ENCODE measurements around the gene POPDC2.
A peak's percentile ranks its signal among the peaks of the same experiment; 100 is the strongest.

Gene POPDC2, protein sequence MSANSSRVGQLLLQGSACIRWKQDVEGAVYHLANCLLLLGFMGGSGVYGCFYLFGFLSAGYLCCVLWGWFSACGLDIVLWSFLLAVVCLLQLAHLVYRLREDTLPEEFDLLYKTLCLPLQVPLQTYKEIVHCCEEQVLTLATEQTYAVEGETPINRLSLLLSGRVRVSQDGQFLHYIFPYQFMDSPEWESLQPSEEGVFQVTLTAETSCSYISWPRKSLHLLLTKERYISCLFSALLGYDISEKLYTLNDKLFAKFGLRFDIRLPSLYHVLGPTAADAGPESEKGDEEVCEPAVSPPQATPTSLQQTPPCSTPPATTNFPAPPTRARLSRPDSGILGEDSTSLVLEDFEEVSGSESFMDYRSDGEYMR

DNA sequence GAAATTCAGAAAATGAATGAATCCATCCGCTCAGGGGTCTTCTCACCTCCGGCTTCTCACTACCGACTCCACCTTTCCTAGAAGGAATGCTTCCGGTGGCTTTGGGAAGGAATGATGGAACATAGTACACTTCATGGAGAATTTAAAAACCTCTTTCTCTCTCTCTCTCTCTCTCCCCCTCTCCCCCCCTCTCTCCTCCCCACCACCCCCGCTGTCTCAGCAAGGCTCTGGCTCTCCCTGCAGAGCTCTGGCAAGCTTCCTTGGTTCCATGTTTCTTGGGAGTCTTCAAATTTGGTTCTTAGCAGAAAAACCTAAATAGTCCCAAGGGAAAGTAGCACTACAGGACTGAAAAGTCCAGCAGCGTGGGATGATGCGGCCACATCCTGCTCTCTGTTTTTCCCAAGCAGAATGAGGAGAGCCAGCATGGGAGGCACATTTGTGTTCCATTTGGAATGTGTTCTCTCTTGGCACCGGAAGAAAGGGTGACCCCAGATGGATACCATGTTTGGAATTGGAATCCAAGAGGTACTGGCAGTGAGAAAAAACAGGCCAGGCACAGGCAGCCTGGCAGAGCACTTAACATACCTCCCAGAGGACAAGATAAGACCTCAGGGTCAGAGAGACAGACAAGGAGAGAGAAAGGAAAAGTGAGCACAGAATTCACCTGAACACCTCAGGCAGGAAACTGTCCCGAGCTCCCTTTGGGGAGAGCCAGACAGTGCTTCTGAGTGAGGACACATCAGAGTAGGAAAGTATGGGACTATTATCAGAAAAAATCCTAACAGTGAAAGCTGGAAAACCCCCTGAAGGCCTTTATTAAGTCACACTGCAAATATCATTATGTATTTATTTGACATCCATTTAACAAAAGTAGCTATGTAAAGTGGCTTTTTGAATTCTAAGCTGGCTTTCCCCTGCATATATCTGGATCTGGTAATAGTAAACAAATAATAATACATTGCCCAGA lies at the start of gene POPDC2:
Gene POPDC2 (minus strand): TSS at position 116 of the 967 bp plus-strand sequence. CDS start 166 bp downstream, outside the sequence.
- Histone ChIP-seq H3K27ac (ENCODE audit: low read length) (no peak within 1 kb of the TSS), H3K36me3 (ENCODE audit: insufficient read depth, low read depth, low read length) (no peaks in the 10 kb centered on the region), H3K4me1 (ENCODE audit: insufficient read depth, low read length) (no peaks in the 10 kb centered on the region), H3K9ac (ENCODE audit: low read depth, low read length) (no peak within 1 kb of the TSS), H3K4me3 (ENCODE audit: low read length) (no peak within 1 kb of the TSS), H3K9me3 (ENCODE audit: insufficient read depth, low read depth, low read length) (no peaks in the 10 kb centered on the region), H3K27me3 (ENCODE audit: insufficient read depth, low read length) (no peaks in the 10 kb centered on the region)

GRCh38 chr3:119703820-119704531 lies 43.6 kb upstream of the POPDC2 start:
- Histone ChIP-seq H3K9ac (ENCODE audit: low read depth, low read length) (peak overlapping the region; percentile 46; the same call in 1 of the 2 replicates), H3K27ac (ENCODE audit: low read length) (no peak overlapping the region), H3K4me3 (ENCODE audit: low read length) (peak overlapping the region; percentile 80), H3K4me1 (ENCODE audit: insufficient read depth, low read length) (peaks cover 4% of the 10 kb centered on the region; the same call in 1 of the 2 replicates), H3K27me3 (ENCODE audit: insufficient read depth, low read length) (peaks cover 15% of the 10 kb centered on the region), H3K9me3 (ENCODE audit: insufficient read depth, low read depth, low read length) (no peaks in the 10 kb centered on the region), H3K36me3 (ENCODE audit: insufficient read depth, low read depth, low read length) (no peaks in the 10 kb centered on the region)

DNA sequence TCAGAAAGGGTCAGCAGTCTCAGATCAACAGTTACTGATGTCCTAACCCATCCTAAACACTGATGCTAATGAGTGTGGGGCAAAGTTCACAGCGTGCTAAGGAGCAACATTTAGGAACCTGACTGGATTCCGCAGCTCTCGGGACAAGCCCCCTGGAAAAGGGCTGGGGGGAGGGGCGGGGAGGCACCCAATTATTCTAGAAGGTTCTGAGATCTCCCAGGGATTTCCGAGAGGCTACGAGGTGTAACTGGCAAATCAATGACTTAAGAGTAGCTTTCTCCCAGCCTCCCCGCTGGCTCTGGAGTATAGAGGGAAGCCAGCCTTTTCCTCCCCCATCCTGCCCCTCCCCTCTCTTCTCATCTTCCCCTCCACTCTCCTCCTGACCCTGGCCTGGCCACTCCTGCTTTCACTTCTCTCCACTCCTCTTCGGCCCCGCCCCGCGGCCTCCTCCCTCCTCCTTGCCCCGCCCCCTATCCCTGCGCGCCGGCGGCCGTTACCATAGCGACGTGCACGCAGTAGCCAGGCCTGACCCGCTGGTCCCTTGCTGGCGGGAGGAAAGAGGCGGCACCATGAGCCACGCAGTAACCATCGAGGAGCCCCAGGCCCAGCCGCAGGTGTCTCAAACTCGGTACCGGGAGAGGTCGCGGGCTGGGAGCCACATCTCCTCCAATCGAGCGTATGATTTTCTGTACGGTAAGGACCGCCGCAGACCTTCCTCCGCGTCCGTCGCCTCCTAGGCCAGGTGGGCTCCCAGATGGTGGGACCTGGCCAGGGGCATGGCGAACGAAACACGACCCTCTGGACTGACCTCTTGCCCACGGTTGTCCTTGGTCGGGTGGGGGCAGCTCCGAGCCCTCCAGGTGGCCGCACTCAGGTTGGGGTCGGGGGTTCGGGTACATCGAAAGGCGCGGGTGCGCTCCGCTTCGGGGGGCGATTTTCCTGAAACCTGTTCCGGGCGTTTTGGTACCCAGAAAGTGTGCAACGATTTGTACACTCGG lies 42.4 kb upstream of the POPDC2 start, which contains the start of gene CFAP91:
Gene CFAP91 (plus strand): TSS at position 493 of the 998 bp plus-strand sequence. CDS start 77 bp downstream, at position 570.
- Histone ChIP-seq H3K4me1 (ENCODE audit: insufficient read depth, low read length) (peaks cover 4% of the 10 kb centered on the region; the same call in 1 of the 2 replicates), H3K27ac (ENCODE audit: low read length) (no peak within 1 kb of the TSS), H3K36me3 (ENCODE audit: insufficient read depth, low read depth, low read length) (no peaks in the 10 kb centered on the region), H3K27me3 (ENCODE audit: insufficient read depth, low read length) (peaks cover 15% of the 10 kb centered on the region), H3K9ac (ENCODE audit: low read depth, low read length) (peak within 1 kb of the TSS; percentile 56; the same call in 1 of the 2 replicates), H3K9me3 (ENCODE audit: insufficient read depth, low read depth, low read length) (no peaks in the 10 kb centered on the region), H3K4me3 (ENCODE audit: low read length) (peak within 1 kb of the TSS; percentile 80)

GRCh38 chr3:119700920-119701734 lies 40.7 kb upstream of the POPDC2 start:
- H3K4me1 ChIP-seq (ENCODE audit: insufficient read depth, low read length): peaks cover 4% of the 10 kb centered on the region; the same call in 1 of the 2 replicates
- no peak overlapping the region for H3K9ac ChIP-seq (ENCODE audit: low read depth, low read length)

DNA sequence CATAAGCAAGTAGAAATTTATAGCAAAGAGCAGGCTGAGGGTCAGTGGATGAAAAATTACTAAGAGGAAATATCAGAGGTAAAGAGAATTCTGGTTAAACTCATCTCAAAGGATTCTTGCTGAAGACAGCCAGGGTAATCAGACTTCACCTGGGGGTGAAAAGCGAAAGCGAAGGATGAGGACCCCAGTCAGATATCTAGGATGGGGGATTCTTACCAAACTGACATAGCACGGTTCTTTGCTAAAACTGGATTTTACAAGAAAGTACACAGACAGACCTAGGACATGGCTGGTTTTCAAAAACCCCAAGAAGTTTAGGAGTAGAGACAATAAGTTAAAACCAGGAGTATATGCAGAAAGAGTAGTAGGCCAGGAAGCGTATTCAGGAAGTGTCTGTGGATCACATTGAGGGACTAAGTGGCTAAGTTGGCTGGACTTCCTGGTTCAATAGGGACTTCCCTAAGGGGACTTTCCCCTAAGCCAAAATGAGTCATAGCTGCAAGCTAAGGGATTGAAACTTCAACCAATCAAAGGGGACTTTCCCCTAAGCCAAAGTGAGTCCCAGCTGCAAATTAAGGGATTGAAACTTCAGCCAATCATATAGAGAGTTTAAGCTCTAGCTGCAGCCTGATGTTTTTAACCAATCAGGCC lies 40.0 kb upstream of the POPDC2 start:
- H3K4me3 ChIP-seq (ENCODE audit: low read length): no peak overlapping the region
- no peaks in the 10 kb centered on the region for H3K36me3 ChIP-seq (ENCODE audit: insufficient read depth, low read depth, low read length)
- no peak overlapping the region for H3K9ac ChIP-seq (ENCODE audit: low read depth, low read length)
- H3K27me3 ChIP-seq (ENCODE audit: insufficient read depth, low read length): peaks cover 15% of the 10 kb centered on the region
- no peak overlapping the region for H3K27ac ChIP-seq (ENCODE audit: low read length)
- no peaks in the 10 kb centered on the region for H3K9me3 ChIP-seq (ENCODE audit: insufficient read depth, low read depth, low read length)
- peaks cover 4% of the 10 kb centered on the region; the same call in 1 of the 2 replicates for H3K4me1 ChIP-seq (ENCODE audit: insufficient read depth, low read length)

More at GRCh38 chr3:119700920-119701734, 40.7 kb upstream of the POPDC2 start:
- Histone ChIP-seq H3K9me3 (ENCODE audit: insufficient read depth, low read depth, low read length) (no peaks in the 10 kb centered on the region), H3K27ac (ENCODE audit: low read length) (no peak overlapping the region), H3K36me3 (ENCODE audit: insufficient read depth, low read depth, low read length) (no peaks in the 10 kb centered on the region), H3K4me3 (ENCODE audit: low read length) (no peak overlapping the region), H3K27me3 (ENCODE audit: insufficient read depth, low read length) (peaks cover 15% of the 10 kb centered on the region)

DNA sequence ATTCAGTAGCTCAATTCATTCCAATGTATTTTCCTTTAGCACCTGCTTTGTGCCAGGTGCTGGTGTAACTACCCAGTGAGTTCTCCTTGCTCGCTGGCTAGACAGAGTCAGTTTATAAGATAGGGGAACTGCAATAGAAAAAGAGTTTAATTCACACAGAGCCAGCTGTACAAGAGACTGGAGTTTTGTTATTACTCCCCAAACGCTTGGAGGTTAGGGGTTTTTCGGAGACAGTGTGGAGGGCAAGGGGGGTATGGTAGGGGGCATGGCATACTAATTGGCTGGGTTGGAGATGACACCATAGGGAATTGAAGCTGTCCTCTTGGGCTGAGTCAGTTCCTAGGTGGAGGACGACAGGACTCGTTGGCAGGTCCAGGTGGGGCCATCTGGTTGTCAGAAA lies 37.0 kb upstream of the POPDC2 start:
- peaks cover 4% of the 10 kb centered on the region; the same call in 1 of the 2 replicates for H3K4me1 ChIP-seq (ENCODE audit: insufficient read depth, low read length)
- no peaks in the 10 kb centered on the region for H3K27me3 ChIP-seq (ENCODE audit: insufficient read depth, low read length)
- no peak overlapping the region for H3K27ac ChIP-seq (ENCODE audit: low read length)
- no peak overlapping the region for H3K9ac ChIP-seq (ENCODE audit: low read depth, low read length)
- no peaks in the 10 kb centered on the region for H3K36me3 ChIP-seq (ENCODE audit: insufficient read depth, low read depth, low read length)
- H3K9me3 ChIP-seq (ENCODE audit: insufficient read depth, low read depth, low read length): no peaks in the 10 kb centered on the region
- no peak overlapping the region for H3K4me3 ChIP-seq (ENCODE audit: low read length)

- H3K4me1 ChIP-seq (ENCODE audit: insufficient read depth, low read length): no peaks in the 10 kb centered on the region
- H3K4me3 ChIP-seq (ENCODE audit: low read length): no peak overlapping the region
- no peak overlapping the region for H3K27ac ChIP-seq (ENCODE audit: low read length)
- H3K9me3 ChIP-seq (ENCODE audit: insufficient read depth, low read depth, low read length): no peaks in the 10 kb centered on the region
- no peak overlapping the region for H3K9ac ChIP-seq (ENCODE audit: low read depth, low read length)
- H3K36me3 ChIP-seq (ENCODE audit: insufficient read depth, low read depth, low read length): no peaks in the 10 kb centered on the region
- H3K27me3 ChIP-seq (ENCODE audit: insufficient read depth, low read length): no peaks in the 10 kb centered on the region
Observed at GRCh38 chr3:119695480-119695879, 35.1 kb upstream of the POPDC2 start.

DNA sequence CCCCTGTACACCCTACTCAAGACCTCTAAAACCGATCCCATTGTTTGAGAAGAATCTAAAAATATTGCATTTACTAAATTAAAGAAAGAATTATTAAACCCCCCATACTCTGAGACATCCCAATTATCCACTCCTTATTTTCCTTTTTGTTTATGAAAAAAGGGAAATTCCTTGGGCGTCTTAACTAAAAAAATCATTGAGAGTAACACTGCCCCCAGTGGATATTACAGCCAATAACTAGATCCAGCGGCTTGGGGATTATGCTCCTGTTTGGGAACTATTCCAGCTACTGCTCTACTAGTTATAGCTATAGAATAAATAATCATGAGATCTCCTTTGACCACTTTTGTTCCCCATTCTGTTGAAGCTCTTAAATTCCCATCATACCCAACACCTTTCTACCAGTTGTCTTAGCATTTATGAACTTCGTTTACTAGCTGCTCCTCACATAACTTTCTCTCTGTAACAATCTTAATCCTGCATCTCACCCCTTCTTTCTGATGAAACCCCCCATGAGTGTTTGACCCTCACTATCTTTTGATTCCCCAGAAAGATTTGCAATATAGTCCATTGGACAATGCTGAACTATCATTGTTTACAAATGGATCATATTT lies 29.8 kb upstream of the POPDC2 start:
- Histone ChIP-seq H3K4me1 (ENCODE audit: insufficient read depth, low read length) (no peaks in the 10 kb centered on the region), H3K36me3 (ENCODE audit: insufficient read depth, low read depth, low read length) (no peaks in the 10 kb centered on the region), H3K4me3 (ENCODE audit: low read length) (no peak overlapping the region), H3K9ac (ENCODE audit: low read depth, low read length) (no peak overlapping the region), H3K27me3 (ENCODE audit: insufficient read depth, low read length) (no peaks in the 10 kb centered on the region), H3K9me3 (ENCODE audit: insufficient read depth, low read depth, low read length) (peaks cover 7% of the 10 kb centered on the region), H3K27ac (ENCODE audit: low read length) (no peak overlapping the region)

GRCh38 chr3:119683421-119683820 lies 23.0 kb upstream of the POPDC2 start:
- Histone ChIP-seq H3K9me3 (ENCODE audit: insufficient read depth, low read depth, low read length) (peaks cover 7% of the 10 kb centered on the region), H3K27ac (ENCODE audit: low read length) (no peak overlapping the region), H3K36me3 (ENCODE audit: insufficient read depth, low read depth, low read length) (no peaks in the 10 kb centered on the region), H3K4me1 (ENCODE audit: insufficient read depth, low read length) (no peaks in the 10 kb centered on the region), H3K9ac (ENCODE audit: low read depth, low read length) (no peak overlapping the region), H3K4me3 (ENCODE audit: low read length) (no peak overlapping the region), H3K27me3 (ENCODE audit: insufficient read depth, low read length) (no peaks in the 10 kb centered on the region)

Measured in iPS-20b (cell line).